Mucosa of rectum (tissue), 2 donors: ENCODE measurements around the gene TMED9.

Experiments used
- H3K27ac ChIP-seq, 2 donors: one replicate each; pipeline ENCODE4 v1.7.0; 2013; ENCODE audit warnings: inconsistent platforms in 2 of 2, low read depth in 2 of 2, low read length in 2 of 2
- H3K27me3 ChIP-seq, 2 donors: one replicate each; pipeline ENCODE4 v1.7.0; 2013; ENCODE audit warnings: low read length in 2 of 2; ENCODE audit not compliant: control insufficient read depth in 2 of 2, insufficient read depth in 2 of 2
- H3K36me3 ChIP-seq, 2 donors: one replicate each; pipeline ENCODE4 v1.7.0; 2013; ENCODE audit warnings: low read length in 2 of 2; ENCODE audit not compliant: control insufficient read depth in 2 of 2, insufficient read depth in 2 of 2
- H3K4me1 ChIP-seq, 2 donors: one replicate each; pipeline ENCODE4 v1.7.0; 2013; ENCODE audit warnings: low read length in 2 of 2, mild to moderate bottlenecking in 1 of 2; ENCODE audit not compliant: control insufficient read depth in 2 of 2, insufficient read depth in 2 of 2
- H3K4me3 ChIP-seq, 2 donors: one replicate each; pipeline ENCODE4 v1.7.0; 2013; ENCODE audit warnings: low read length in 2 of 2
- H3K9ac ChIP-seq, 2 donors: one replicate each; pipeline ENCODE4 v1.7.0; 2013; ENCODE audit warnings: low read length in 2 of 2, low read depth in 1 of 2, mild to moderate bottlenecking in 1 of 2
- H3K9me3 ChIP-seq, 2 donors: one replicate each; pipeline ENCODE4 v1.7.0; 2013; ENCODE audit warnings: low read length in 2 of 2; ENCODE audit not compliant: control insufficient read depth in 2 of 2
- donor health status: healthy.
- donor health status: Normal muscosa, but diverticular disease.

TMED9 gene

DNA sequence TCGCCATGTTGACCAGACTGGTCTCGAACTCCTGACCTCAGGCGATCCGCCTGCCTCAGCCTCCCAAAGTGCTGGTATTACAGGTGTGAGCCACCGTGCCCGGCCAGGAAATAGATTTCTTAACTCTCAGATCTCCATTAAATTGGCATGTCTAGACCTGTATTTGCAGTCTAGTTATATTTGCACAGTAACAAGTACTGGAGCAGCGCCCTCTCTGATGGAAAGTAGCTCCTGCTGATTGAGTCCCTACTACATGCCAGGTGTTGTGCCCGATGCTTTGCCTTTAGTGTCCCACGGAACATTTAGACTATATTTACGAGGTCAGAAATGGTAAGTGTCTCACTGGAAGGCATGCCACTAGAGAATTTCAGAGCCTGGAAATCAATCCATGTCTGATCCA, 15.8 kb upstream of the TMED9 start:
- Histone ChIP-seq H3K4me1 (no peaks in the 10 kb centered on the region), H3K4me3 (no peak overlapping the region), H3K9ac (no peak overlapping the region), H3K36me3 (no peaks in the 10 kb centered on the region), H3K9me3 (no peaks in the 10 kb centered on the region), H3K27ac (no peak overlapping the region), H3K27me3 (no peaks in the 10 kb centered on the region)

DNA sequence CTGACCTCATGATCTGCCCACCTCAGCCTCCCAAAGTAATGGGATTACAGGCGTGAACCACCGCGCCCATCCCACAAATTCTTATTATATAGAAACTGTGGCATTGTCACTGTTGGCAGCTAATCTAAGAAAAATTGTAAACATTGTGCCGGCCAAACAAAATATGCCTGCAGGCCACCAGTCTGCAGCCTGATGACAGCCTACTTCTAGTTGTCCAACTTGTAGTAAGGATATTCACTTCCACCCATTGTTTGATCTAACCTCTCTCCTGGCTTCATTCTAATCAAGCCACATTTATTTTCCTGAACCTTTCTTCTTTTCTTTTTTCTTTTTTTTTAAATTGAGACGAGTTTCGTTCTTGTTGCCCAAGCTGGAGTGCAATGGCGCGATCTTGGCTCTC, 13.7 kb upstream of the TMED9 start:
- no peaks in the 10 kb centered on the region for H3K4me1 ChIP-seq
- no peak overlapping the region for H3K9ac ChIP-seq
- no peaks in the 10 kb centered on the region for H3K27me3 ChIP-seq
- no peak overlapping the region for H3K4me3 ChIP-seq
- no peaks in the 10 kb centered on the region for H3K9me3 ChIP-seq
- H3K27ac ChIP-seq = no peak overlapping the region
- no peaks in the 10 kb centered on the region for H3K36me3 ChIP-seq

DNA sequence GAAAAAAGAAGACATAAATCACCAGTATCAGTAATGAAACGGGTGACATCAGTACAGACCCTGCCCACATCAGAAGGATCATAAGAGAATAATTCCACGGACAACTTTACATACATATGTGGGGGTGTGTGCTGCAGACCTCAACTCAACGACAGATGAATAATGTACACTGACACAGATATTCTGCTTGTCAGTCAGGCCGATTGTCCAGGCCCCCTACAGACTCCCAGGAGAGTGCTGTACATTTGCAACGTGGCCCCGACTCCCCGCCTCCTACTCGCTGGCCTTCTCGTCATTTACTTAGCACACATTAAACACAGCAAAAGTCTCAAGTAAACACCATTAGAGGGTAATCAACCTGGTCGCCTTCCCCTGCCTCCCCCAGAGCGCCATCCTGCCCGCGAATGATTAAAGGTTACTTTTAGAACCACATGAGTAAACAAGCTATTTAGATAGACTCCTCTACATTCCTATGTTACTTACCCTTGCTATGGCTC, 3.5 kb upstream of the TMED9 start:
- no peak overlapping the region for H3K4me3 ChIP-seq
- peaks cover 0 to 3% of the 10 kb centered on the region in 2 donors for H3K36me3 ChIP-seq
- peaks cover 0 to 4% of the 10 kb centered on the region in 2 donors for H3K27me3 ChIP-seq

DNA sequence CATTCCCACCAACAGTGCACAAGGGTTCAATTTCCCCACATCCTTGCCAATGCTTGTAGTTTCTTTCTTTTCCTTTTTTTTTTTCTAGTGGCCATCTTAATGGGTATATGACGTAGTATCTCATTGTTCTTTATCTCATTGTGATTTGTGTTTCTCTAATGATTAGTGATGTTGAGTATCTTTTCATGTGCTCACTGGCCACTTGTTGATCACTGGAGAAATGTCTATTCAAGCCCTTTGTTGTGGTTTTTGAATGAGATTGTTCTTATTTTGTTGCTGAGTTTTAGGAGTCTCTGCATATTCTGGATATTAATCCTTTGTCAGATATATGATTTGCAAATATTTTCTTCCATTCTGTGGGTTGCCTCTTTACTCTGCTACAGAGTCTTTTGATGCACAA, 1.6 kb upstream of the TMED9 start:
- Histone ChIP-seq H3K4me1 (peaks cover 3 to 4% of the 10 kb centered on the region in 2 donors), H3K9me3 (no peaks in the 10 kb centered on the region), H3K27me3 (no peaks in the 10 kb centered on the region), H3K36me3 (peaks cover 16 to 21% of the 10 kb centered on the region in 2 donors), H3K4me3 (no peak overlapping the region), H3K9ac (no peak overlapping the region), H3K27ac (no peak overlapping the region)

More for the DNA sequence above, 3.5 kb upstream of the TMED9 start:
- Histone ChIP-seq H3K9me3 (no peaks in the 10 kb centered on the region), H3K27ac (no peak overlapping the region), H3K4me1 (peaks cover 3 to 4% of the 10 kb centered on the region in 2 donors), H3K9ac (no peak overlapping the region)

DNA sequence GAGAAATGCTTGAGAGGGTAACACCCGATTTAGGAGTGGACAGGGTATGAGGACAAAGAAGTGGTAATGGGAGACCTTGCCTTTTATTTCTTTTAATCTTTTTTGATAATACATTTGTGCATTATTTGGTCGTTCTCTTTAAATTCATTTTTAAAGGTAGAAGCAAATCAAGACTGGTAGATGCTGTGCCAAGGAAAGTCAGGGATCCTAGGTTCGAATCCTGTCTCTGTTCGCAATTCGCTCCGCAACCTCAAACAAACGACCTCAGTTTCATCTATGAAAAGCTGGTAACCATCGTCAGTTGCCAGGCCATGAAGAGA, 353 bp upstream of the TMED9 start:
- peak overlapping the region; percentile 86 to 97 for H3K4me3 ChIP-seq
- H3K36me3 ChIP-seq = peaks cover 29 to 33% of the 10 kb centered on the region in 2 donors
- no peaks in the 10 kb centered on the region for H3K27me3 ChIP-seq
- peaks cover 3 to 4% of the 10 kb centered on the region in 2 donors for H3K4me1 ChIP-seq
- H3K27ac ChIP-seq = peak overlapping the region in 1 of 2 donors; percentile 90
- peak overlapping the region in 1 of 2 donors; percentile 73 for H3K9ac ChIP-seq
- no peaks in the 10 kb centered on the region for H3K9me3 ChIP-seq

DNA sequence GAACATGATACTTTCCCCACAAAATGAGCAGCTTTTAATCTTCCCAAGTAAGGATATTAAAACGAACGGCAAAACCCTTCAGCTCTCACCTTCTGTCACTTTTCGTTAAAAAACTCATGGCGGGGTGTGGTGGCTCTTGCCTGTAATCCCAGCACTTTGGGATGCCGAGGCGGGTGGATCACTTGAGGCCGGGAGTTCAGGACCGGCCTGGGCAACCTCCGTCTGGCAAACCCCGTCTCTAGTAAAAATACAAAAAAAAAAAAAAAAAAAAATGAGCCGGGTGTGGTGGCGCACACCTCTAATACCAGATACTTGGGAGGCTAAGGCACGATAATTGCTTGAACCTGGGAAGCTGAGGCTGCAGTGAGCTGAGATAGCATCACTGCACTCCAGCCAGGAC, 902 bp downstream of the TMED9 start:
- Histone ChIP-seq H3K27me3 (no peaks in the 10 kb centered on the region), H3K4me3 (peak overlapping the region; percentile 86 to 97), H3K27ac (no peak overlapping the region), H3K36me3 (peaks cover 29 to 35% of the 10 kb centered on the region in 2 donors), H3K4me1 (peaks cover 3 to 4% of the 10 kb centered on the region in 2 donors), H3K9ac (peak overlapping the region; percentile 73 to 86), H3K9me3 (no peaks in the 10 kb centered on the region)

DNA sequence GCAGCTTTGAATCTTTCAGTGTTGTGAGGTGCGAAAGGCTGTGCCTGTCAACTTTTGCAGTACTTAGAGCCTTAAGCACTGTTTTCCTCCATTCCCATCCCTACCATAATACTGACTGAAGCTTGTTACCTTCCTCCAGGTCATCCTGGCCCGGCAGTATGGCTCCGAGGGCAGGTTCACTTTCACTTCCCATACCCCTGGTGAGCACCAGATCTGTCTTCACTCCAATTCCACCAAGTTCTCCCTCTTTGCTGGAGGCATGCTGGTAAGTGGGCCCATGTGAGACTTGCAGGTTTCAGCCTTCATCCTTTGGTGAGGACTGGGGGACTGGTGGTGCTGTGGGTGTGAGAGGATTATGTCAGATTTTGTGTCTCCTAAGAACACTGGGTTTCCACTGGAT, 1.5 kb downstream of the TMED9 start:
- Histone ChIP-seq H3K9me3 (no peaks in the 10 kb centered on the region), H3K27me3 (no peaks in the 10 kb centered on the region), H3K27ac (no peak overlapping the region), H3K36me3 (peaks cover 29 to 35% of the 10 kb centered on the region in 2 donors), H3K4me1 (peaks cover 3 to 4% of the 10 kb centered on the region in 2 donors), H3K9ac (no peak overlapping the region), H3K4me3 (peak overlapping the region in 1 of 2 donors; percentile 97)

DNA sequence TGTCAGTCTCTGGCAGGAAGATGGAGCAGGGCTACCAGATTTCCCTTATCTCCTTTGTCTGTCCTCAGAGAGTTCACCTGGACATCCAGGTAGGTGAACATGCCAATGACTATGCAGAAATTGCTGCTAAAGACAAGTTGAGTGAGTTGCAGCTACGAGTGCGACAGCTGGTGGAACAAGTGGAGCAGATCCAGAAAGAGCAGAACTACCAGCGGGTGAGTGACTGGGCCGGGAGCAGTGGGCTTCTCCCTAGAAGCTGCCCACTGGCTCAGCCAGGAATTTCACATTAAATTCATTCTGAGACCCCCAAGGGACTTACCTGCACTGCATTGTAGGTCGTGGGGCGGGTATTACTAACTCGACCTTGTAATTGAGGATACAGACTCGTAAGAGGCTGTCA, 2.1 kb downstream of the TMED9 start:
- no peak overlapping the region for H3K9ac ChIP-seq
- H3K4me1 ChIP-seq = peaks cover 3 to 4% of the 10 kb centered on the region in 2 donors
- H3K4me3 ChIP-seq = no peak overlapping the region
- no peaks in the 10 kb centered on the region for H3K27me3 ChIP-seq
- peaks cover 29 to 35% of the 10 kb centered on the region in 2 donors for H3K36me3 ChIP-seq
- H3K27ac ChIP-seq = no peak overlapping the region
- H3K9me3 ChIP-seq = no peaks in the 10 kb centered on the region

DNA sequence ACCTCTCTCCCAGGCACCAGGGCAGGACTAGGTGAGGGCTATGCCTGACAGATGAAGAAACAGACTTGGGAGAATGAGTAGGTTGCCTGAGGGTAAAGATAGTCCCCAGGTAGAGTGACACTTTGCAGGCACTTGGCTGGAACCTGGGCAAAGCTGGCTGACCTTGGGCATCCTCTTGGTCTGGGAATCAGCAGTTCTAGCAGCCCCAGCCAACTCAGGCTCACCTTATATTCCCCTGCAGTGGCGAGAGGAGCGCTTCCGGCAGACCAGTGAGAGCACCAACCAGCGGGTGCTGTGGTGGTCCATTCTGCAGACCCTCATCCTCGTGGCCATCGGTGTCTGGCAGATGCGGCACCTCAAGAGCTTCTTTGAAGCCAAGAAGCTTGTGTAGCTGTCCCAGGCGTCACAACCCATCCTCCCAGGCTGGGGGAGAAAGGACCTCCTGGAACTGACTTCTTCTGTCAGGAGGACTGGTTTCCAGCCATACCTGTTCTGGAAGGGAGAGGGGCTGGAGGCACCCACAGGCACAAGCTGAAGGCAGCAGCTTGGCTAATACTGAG, 3.1 kb downstream of the TMED9 start:
- Histone ChIP-seq H3K4me3 (no peak overlapping the region), H3K4me1 (peaks cover 3 to 4% of the 10 kb centered on the region in 2 donors), H3K36me3 (peaks cover 29 to 35% of the 10 kb centered on the region in 2 donors), H3K9me3 (no peaks in the 10 kb centered on the region), H3K27ac (no peak overlapping the region), H3K9ac (no peak overlapping the region), H3K27me3 (no peaks in the 10 kb centered on the region)

DNA sequence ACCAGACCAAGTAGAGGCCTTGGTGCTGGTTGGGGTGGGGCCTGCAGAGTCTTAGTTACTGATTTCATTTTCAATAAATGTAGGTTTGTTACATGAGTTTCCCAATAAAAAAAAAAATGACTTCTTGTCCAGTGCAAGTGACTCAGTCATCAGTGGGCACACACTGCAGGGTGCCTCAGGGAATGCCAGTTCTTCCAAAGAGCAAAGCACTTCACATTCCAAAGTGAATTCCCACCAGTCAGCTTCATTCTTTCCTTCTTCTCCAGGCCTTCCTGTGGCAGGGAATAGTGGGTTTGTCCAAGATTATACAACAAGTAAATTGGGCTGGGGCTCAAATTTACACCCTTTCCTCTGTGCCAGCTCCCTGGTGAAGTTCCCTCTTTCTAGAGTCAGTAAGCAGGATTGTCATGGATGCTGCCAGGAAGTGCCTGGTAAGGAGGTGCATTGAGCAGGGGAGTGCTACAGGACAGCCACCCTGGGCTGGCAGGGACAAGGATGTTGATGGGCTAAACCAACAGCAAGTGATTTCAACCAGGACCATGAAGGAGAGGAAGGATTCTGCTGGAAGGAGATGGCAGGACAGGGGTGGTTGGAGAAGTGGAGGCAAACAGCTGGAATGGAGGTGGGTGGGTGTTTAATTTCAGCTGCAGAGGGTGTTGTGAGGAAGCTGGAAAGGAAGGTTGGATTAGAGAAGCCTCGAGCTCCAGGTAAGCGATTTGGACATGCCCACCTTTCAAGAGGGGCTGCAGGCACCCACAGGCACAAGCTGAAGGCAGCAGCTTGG, 4.2 kb downstream of the TMED9 start:
- Histone ChIP-seq H3K4me3 (no peak overlapping the region), H3K4me1 (peaks cover 11 to 12% of the 10 kb centered on the region in 2 donors), H3K27ac (no peak overlapping the region), H3K9ac (no peak overlapping the region), H3K27me3 (no peaks in the 10 kb centered on the region), H3K36me3 (peaks cover 29 to 35% of the 10 kb centered on the region in 2 donors), H3K9me3 (no peaks in the 10 kb centered on the region)
